Lung (tissue), 16 donors: ENCODE results near the gene ARL11. TPM values are rescaled to one million over a fixed set of nuclear protein-coding genes. Genes with fewer than 3 reads are reported as not detected.

Source experiments
- ATAC-seq: fragments of 200-7000 bp; cut with Tn5 transposase; one replicate; pipeline ENCODE4 v1.9.1; 2020; ENCODE audit warnings: moderate number of reproducible peaks; ENCODE audit not compliant: insufficient read depth, low FRiP score
- DNase-seq, 3 donors: peaks; one replicate each; pipeline ENCODE4 v3.0.0-alpha.2; 2013 to 2017
- H3K27ac ChIP-seq, 2 donors: one replicate each; pipeline ENCODE4 v1.5.1; 2013; ENCODE audit warnings: mild to moderate bottlenecking in 2 of 2, moderate library complexity in 2 of 2, control low read depth in 1 of 2, inconsistent platforms in 1 of 2, low read depth in 1 of 2, low read length in 1 of 2
- H3K27me3 ChIP-seq, 3 donors: one replicate each; pipeline ENCODE4 v1.5.1; 2013; ENCODE audit warnings: low read length in 2 of 3; ENCODE audit not compliant: control insufficient read depth in 3 of 3, insufficient read depth in 3 of 3
- H3K36me3 ChIP-seq, 4 donors: one replicate each; pipeline ENCODE4 v1.5.1; 2013; ENCODE audit warnings: low read length in 4 of 4, mild to moderate bottlenecking in 1 of 4, moderate library complexity in 1 of 4; ENCODE audit not compliant: control insufficient read depth in 4 of 4, insufficient read depth in 4 of 4
- H3K4me1 ChIP-seq, 5 donors: one replicate each; pipeline ENCODE4 v1.5.1; 2013; ENCODE audit warnings: low read length in 5 of 5, mild to moderate bottlenecking in 2 of 5, moderate library complexity in 1 of 5; ENCODE audit not compliant: control insufficient read depth in 5 of 5, insufficient read depth in 5 of 5
- H3K4me3 ChIP-seq: one replicate; pipeline ENCODE4 v1.5.1; 2013; ENCODE audit warnings: mild to moderate bottlenecking, control low read depth, moderate library complexity
- H3K9ac ChIP-seq, 2 donors: one replicate each; pipeline ENCODE4 v1.5.1; 2013; ENCODE audit warnings: low read length in 2 of 2, control low read depth in 1 of 2; ENCODE audit not compliant: insufficient read depth in 1 of 2
- H3K9me3 ChIP-seq, 4 donors: one replicate each; pipeline ENCODE4 v1.5.1; 2013; ENCODE audit warnings: low read length in 3 of 4, mild to moderate bottlenecking in 1 of 4, moderate library complexity in 1 of 4; ENCODE audit not compliant: control insufficient read depth in 4 of 4, insufficient read depth in 3 of 4
- CTCF ChIP-seq: IDR thresholded peaks from 2 replicates; pipeline ENCODE4 v1.5.1; 2012; ENCODE audit warnings: mild to moderate bottlenecking; ENCODE audit errors: control extremely low read depth, extremely low read depth
- WGBS, 2 donors: extraction: QIAGEN DNeasy Blood & Tissue Kit; methylation state at CpG; one replicate each; pipeline ENCODE4 v1.1.7; 2013; 5-methylcytosine and 5-hydroxymethylcytosine counted together
- long read RNA-seq, 5 donors: transcript quantifications; one replicate each; lab custom pipeline, GENCODE V29; 2026
- polyA plus RNA-seq, 2 donors: library from polyadenylated mRNA; stranded (reverse); fragments of 200-250 nt; gene quantifications; one replicate each; pipeline ENCODE4 v1.2.1, GENCODE V29; 2013
- total RNA-seq, 2 donors: library from RNA; depleted of rRNA in 1 of 2; stranded (reverse); fragments of >200 nt in 1 of 2; gene quantifications; one replicate each; pipeline ENCODE4 v1.2.1, GENCODE V29; 2014 to 2021
- donor health status: control.
- donor health status: control.
- donor health status: Bipolar disorder and iron deficiency.
- donor health status: healthy.
- donor health status: DM: yes; HTN: yes; CAD: no.

Gene ARL11
- total RNA-seq (1 to 10 TPM; 1.1 to 5.8 TPM), polyA plus RNA-seq (1 to 10 TPM; 3.0 to 8.9 TPM)
- long read RNA-seq, donor 1 = 0 reads
- long read RNA-seq, donor 2 = 0 reads
- long read RNA-seq, donor 3, partial matches to known transcripts = 0 of 1 reads
- long read RNA-seq, donor 3, other reads (novel, unspliced or antisense) = 0 of 1 reads
- long read RNA-seq, donor 4 = 0 reads
- long read RNA-seq, donor 5 = 0 reads

- DNase-seq = peak in 1 of 3 donors; percentile 34
- Histone ChIP-seq H3K27ac (peak within 1 kb of the TSS in 1 of 2 donors; percentile 32), H3K4me1 (peaks cover 0 to 24% (median 4%) of the 10 kb centered on the region in 5 donors)
These were observed at the start of gene ARL11 for GRCh38 chr13:49627831-49628652. ARL11 (plus strand) TSS chr13:49628507; CDS start chr13:49630448, 1,941 bp downstream.

GRCh38 chr13:49579501-49579900, 48.8 kb upstream of the ARL11 start:
- no peaks in the 10 kb centered on the region for H3K27me3 ChIP-seq
- H3K27ac ChIP-seq = no peak overlapping the region
- no peak for DNase-seq
- no peak for TF ChIP-seq CTCF
- peaks cover 0 to 10% (median 4%) of the 10 kb centered on the region in 5 donors for H3K4me1 ChIP-seq
- H3K9ac ChIP-seq = no peak overlapping the region
- H3K9me3 ChIP-seq = no peaks in the 10 kb centered on the region
- H3K4me3 ChIP-seq = no peak overlapping the region
- ATAC-seq = no peak
- peaks cover 3 to 12% (median 5%) of the 10 kb centered on the region in 4 donors for H3K36me3 ChIP-seq
- WGBS, 2 donors = 98% methylated on average over 3 of the region's 3 CpGs

More at GRCh38 chr13:49627831-49628652, at the start of gene ARL11:
- Histone ChIP-seq H3K4me3 (no peak within 1 kb of the TSS), H3K9me3 (peaks cover 0 to 2% (median 0%) of the 10 kb centered on the region in 4 donors), H3K27me3 (no peaks in the 10 kb centered on the region), H3K36me3 (no peaks in the 10 kb centered on the region), H3K9ac (peak within 1 kb of the TSS in 1 of 2 donors; percentile 28)
- WGBS, 2 donors = 39 to 46% methylated on average over 17 of the region's 17 CpGs
- peak; percentile 84 for ATAC-seq
- no peak for TF ChIP-seq CTCF

- H3K9me3 ChIP-seq = no peaks in the 10 kb centered on the region
- H3K4me3 ChIP-seq = no peak overlapping the region
- H3K4me1 ChIP-seq = peaks cover 0 to 12% (median 6%) of the 10 kb centered on the region in 5 donors
- no peaks in the 10 kb centered on the region for H3K27me3 ChIP-seq
- TF ChIP-seq CTCF = no peak
- no peak for ATAC-seq
- no peak overlapping the region for H3K9ac ChIP-seq
- DNase-seq = no peak
- H3K27ac ChIP-seq = no peak overlapping the region
- 79 to 88% methylated on average over 5 of the region's 5 CpGs for whole genome bisulfite sequencing, 2 donors
- peaks cover 3 to 12% (median 5%) of the 10 kb centered on the region in 4 donors for H3K36me3 ChIP-seq
These were observed 47.2 kb upstream of the ARL11 start for GRCh38 chr13:49580980-49581680.
